NCI-H146 treated with DMSO at 0.1 percent for 48 hours (cell line): Measurements from ENCODE around the gene BAG3.

Experiments used
- DNase-seq: peaks from one replicate; lab custom pipeline; 2025; ENCODE audit not compliant: unreplicated experiment; lab: John Stamatoyannopoulos, UW

BAG3 gene

GRCh38 chr10:119665901-119666708 is 14.9 kb downstream of the BAG3 start:
- no peak for DNase-seq

GRCh38 chr10:119666709-119667004 is 15.5 kb downstream of the BAG3 start:
- no peak for DNase-seq

GRCh38 chr10:119667562-119668328 is 16.6 kb downstream of the BAG3 start:
- peak; percentile 95 for DNase-seq

- DNase-seq, result no peak
Observed at GRCh38 chr10:119668461-119668860, 17.3 kb downstream of the BAG3 start.

GRCh38 chr10:119669331-119669730 is 18.2 kb downstream of the BAG3 start:
- DNase-seq, result no peak

GRCh38 chr10:119669975-119670640 is 18.9 kb downstream of the BAG3 start:
- no peak for DNase-seq

- DNase-seq, result no peak
Observed at GRCh38 chr10:119670717-119671116, 19.5 kb downstream of the BAG3 start.

- DNase-seq, result no peak
Observed at GRCh38 chr10:119671381-119671780, 20.2 kb downstream of the BAG3 start.

- no peak for DNase-seq
Observed at GRCh38 chr10:119672291-119672690, 21.1 kb downstream of the BAG3 start.

GRCh38 chr10:119673271-119673670 is 22.1 kb downstream of the BAG3 start:
- no peak for DNase-seq

GRCh38 chr10:119675483-119676170 is 24.4 kb downstream of the BAG3 start:
- DNase-seq, result no peak

- no peak for DNase-seq
Observed at GRCh38 chr10:119677126-119677525, 25.9 kb downstream of the BAG3 start.

GRCh38 chr10:119677904-119678755 is 26.9 kb downstream of the BAG3 start:
- DNase-seq, result no peak

GRCh38 chr10:119679480-119679829 is 28.3 kb downstream of the BAG3 start:
- DNase-seq, result no peak

- DNase-seq, result no peak
Observed at GRCh38 chr10:119680050-119680449, 28.9 kb downstream of the BAG3 start.

- no peak for DNase-seq
Observed at GRCh38 chr10:119680650-119681081, 29.5 kb downstream of the BAG3 start.

- DNase-seq, result peak; percentile 62
Observed at GRCh38 chr10:119686465-119687191, 35.4 kb downstream of the BAG3 start.

GRCh38 chr10:119687192-119688032 is 36.2 kb downstream of the BAG3 start:
- peak; percentile 30 for DNase-seq

GRCh38 chr10:119688033-119688508 is 36.9 kb downstream of the BAG3 start:
- no peak for DNase-seq
